AG08395 (cell line): Measurements from ENCODE around the gene SNRPD1.
"Not testable (repeated sequence)": the region's sequence is repeated elsewhere in the genome, so short reads cannot be mapped to it uniquely, and the experiment has no call there.

ENCODE experiments used
- DNase-seq: peaks from one replicate; pipeline ENCODE4 v3.0.0; 2012; ENCODE audit warnings: mixed read lengths, low spot score

The SNRPD1 gene

DNA sequence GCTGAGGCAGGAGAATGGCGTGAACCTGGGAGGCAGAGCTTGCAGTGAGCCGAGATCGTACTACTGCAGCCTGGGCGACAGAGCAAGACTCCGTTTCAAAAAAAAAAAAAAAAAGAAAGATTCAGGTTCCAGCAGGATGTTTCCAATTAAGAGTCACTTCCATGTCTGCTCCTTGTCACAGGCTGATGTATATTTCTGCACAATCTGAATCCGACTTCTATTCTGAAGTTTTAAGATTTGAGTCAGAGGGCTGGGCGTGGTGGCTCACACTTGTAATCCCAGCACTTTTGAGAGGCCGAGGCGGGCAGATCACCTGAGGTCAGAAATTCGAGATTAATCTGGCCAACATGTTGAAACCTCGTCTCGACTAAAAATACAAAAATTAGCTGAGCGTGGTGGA lies 24.7 kb downstream of the SNRPD1 start:
- no peak for DNase-seq

DNA sequence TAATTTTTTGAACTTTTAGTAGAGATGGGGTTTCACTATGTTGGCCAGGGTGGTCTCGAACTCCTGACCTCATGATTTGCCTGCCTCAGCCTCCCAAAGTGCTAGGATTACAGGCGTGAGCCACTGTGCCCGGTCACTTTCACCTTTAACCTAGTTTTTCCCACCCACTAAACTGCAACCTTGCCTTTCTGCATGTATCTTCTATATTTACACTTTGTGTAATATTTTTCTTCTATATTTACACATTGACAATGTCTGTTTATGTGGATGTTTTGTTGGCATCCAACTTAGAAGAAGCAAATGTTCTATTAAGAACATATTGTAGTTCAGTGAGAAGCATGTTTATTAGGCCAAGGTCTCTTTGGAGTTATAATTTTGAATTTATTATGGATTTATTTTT lies 26.7 kb downstream of the SNRPD1 start:
- no peak for DNase-seq

GRCh38 chr18:21640375-21640774 lies 28.3 kb downstream of the SNRPD1 start:
- not testable (repeated sequence) for DNase-seq

- DNase-seq, result no peak
Measured at GRCh38 chr18:21650311-21650710, 38.2 kb downstream of the SNRPD1 start.

DNA sequence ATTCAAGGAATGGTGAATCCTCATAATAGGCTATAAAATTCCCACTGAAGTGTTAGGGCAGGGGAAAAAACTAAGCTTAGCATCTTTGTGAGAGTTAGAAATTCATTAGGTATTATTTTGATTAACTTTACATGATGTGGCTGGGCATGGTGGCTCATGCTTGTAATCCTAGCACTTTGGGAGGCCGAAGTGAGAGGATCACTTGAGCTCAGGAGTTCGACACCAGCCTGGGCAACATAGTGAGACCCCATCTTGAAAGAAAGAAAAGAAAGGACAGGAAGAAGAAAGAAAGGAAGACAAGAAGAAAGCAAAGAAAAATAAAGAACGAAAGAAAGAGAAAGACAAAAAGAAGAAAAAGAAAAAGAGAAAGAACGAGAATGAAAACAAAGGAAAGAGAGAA lies 40.0 kb downstream of the SNRPD1 start:
- DNase-seq, result no peak

DNA sequence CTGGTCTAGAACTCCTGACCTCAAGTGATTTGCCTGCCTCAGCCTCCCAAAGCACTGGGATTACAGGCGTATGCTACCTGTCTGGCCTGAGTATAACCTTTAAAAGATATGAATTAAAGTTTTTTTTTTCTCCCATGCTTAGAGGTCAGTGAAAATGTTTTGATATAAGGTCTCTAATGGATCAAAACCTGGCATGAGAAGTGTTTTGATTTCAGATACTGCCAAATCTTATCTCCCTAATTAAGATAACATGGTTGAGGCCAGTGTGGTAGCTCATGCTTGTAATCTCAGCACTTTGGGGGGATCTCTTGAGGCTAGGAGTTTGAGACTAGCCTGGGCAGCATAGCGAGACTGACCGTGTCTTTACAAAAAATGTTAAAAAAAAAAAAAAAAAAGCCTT lies 41.2 kb downstream of the SNRPD1 start:
- DNase-seq, result no peak

DNA sequence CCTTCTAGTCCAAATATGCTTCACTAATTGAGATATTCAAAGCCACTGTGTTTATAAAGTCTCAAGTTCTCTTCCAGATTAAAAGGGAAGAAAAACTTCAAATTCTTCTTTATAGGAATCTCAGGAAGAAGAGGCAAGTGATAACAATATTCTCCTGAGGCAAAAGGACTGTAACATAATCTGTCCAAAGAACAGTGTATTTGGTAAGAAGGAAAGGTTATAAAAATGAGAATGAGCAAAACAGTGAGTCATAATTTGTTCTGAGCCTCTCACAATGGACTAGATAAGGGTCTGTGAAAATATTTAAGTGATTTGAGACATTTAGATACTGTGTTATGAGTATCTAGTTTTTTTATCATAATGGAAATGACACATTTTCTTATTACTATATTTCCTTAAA lies 44.3 kb downstream of the SNRPD1 start:
- peak; percentile 13 for DNase-seq

GRCh38 chr18:21660078-21660477 lies 48.0 kb downstream of the SNRPD1 start:
- no peak for DNase-seq

DNA sequence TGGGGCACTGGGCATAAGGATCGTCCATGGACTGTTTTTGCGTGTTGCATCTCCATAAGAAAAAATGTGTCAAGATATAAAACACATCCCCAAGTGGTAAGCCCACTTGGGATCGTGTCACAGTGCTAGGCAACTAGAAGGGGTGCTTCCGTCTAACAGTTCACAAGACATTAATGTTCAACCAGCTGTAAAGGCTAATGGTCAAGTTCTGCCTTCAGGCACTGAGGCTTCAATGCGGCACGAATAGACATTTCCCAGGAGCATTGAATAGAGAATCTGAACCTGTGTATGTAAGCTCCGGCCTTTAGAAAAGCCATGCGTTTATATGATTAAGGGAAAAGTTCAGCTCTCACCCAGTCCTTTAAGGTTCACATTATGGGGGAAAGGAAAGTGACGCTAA lies 50.5 kb downstream of the SNRPD1 start:
- DNase-seq, result no peak

DNA sequence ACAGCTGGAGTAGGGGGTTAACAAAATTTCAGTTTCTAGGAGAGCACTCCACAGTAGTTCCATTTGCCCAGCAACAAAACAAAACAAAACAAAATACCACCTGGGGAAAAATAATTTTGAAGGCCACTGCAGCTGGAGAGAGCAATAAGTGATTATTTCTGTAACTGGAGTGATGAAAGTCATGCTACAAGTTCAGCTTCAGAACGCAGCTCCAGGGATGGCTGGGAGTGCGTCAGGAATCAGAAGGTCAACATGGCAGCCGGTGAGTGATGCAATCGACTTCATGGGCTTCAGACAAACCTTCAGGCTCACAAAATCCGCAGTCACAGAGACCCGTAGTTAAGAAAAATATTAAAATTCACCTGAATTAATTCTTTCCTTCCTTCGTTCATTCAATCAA lies 51.5 kb downstream of the SNRPD1 start:
- DNase-seq, result no peak

DNA sequence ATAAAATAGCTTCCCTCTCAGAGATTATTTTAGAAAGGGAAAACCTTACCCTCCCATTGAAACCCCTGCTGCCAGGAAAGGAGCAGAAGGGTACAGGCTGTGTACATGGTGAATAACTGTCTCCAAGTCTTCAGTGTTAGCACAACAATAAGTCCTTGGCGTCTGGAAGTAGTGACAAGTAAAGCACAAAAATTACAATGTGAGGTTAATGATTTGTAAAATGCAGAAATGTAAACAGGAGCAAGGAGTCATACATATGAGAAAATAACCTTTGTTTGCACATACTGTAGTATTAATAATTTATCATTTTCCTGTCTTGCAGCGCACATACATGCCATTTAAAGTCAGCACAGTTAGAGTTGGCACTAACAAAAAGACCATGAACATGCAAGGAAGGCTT lies 52.0 kb downstream of the SNRPD1 start:
- DNase-seq, result no peak

DNA sequence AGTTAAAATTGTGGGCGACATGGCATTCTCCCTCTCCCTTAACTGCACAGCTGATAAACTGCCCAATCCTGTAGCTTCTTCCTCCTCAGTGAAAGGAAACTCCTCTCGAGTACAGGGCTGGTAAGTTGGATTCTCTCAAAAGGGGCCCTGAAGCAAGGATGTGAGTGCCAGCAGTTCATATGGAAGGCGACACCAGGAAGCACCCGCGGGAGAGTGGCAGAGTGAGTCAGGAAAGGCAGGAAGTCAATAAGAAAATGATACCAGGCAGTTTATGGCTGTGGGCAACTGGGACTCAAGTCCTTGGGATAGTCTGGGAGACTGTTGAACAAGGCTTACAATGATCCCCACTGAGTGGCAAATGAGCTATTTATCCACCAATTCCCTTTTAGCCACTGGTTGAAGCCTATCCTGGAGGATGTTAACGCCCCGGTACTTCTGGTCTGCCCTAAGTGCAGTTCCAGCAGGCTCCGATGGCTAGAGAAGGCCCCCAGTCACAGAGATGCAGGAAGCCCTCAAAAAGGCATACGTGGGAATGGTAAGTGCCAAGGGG lies 57.7 kb downstream of the SNRPD1 start:
- DNase-seq, result no peak

DNA sequence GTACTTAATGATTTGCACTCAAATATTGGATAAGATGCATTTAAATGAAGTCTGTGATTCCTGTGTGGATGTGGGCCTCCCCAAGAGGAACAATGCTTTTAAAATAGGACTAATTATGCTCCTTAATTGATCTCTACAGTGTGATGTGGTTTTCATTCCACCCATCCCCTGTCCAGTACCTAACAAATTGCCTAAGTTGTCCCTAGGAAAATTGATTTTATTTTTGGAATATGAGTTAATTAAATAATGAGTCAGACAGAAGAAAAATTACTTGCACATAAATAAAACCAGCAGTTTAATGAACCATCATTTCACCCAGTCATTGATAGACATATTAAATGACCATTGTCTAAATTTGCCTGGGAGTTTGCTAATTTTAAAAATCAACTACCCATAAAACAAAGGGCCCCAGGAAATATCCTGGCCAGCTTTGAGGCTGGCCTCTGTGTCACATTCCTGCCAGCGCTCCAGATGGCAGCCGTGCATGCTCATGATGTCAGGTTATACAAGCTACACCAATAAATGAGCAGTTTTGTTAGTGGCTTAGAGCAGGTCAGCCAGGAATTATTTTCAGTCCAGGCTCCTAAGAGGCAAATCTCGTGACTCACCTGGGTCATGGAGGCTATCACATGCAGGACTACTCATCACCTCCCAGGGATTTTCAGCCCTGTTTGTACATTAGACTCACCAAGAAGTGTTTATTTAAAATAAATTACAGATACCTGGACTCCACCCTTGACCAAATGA lies 60.6 kb downstream of the SNRPD1 start:
- peak; percentile 45 for DNase-seq

- not testable (repeated sequence) for DNase-seq
Measured at GRCh38 chr18:21675354-21675753, 63.2 kb downstream of the SNRPD1 start.

DNA sequence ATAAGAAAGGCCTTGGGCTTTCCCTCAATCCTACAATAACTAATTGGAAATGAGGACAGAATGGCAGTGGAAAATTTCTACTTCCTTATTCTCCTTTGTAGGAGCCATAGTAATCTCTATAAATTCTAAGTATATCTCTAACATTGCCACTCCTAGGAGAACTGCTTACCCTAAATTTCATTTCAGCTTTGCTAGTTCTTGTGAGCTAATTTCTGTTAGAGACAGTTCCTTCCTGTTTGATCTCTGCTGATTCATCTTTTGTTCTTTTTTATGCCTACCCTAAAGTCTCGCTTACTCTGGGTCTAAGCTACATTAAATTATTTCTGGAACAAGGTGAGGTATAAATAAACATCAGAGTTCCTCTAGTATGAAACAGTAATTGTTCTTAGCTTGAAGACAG lies 66.7 kb downstream of the SNRPD1 start:
- DNase-seq, result no peak

- DNase-seq, result no peak
Measured at GRCh38 chr18:21680161-21680560, 68.0 kb downstream of the SNRPD1 start.

DNA sequence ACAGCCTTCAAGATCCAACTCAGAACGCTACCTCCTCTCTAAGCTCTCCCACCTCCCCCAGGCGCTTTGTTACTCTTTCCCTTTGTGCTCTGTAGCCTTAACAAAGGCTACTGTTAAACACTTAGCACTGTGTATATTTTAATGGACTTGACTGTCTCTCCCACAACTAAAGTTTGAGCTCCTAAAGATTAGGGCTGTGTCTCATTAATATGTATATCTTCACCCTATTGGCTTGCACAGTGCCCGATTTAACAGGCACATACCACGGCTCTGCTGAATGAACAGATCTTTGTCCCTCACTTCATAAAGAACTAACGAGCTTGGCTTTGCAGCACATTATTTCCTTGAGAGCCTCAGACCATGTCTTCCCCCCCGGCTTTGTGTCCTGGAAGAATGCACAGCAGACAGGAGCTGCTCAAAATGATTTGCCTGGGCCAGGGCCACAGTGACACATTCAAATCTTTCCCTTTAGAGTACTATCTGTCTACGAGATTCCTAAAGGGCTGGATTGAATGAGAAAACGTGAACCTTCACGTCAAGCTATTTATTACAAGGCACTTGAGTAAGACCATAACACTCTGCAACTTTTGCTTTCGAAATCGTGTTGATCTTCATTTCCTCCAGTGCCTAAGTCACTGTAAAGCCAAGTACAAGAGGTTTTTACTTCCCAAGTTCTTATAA lies 70.4 kb downstream of the SNRPD1 start:
- peak; percentile 67 for DNase-seq
